HS-5 (cell line): ENCODE results near the gene LUC7L.
"Not testable (repeated sequence)": the region's sequence is repeated elsewhere in the genome, so short reads cannot be mapped to it uniquely, and the experiment has no call there.

ENCODE experiments used
- DNase-seq: peaks from one replicate; pipeline ENCODE4 v3.0.0-alpha.2; 2012; ENCODE audit warnings: low read depth

The LUC7L gene

DNA sequence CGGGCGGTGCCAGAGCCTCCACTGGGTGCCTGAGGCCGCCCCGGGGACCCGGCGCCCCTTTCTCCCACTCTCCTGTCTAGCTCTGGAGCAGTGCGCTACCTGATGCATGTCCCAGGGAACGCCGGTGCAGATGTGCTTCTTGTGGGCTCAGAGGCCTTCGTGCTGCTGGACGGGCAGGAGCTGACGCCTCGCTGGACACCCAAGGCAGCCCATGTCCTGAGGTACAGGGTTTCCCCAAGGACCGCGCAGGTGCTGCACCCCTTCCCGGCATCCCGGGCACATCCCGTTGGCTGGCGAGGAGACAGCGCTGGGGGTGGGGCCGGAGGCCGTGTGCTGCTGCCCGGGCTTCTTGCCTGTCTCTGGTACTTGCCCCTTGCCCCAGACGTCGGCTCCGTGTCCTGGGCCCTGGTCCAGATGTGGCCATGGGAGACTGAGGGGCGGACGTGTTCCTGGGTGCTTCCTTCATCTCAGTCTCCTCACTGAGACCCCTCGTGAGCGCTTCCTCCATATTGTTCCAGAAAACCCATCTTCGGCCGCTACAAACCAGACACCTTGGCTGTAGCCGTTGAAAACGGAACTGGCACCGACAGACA, 34.0 kb upstream of the LUC7L start:
- DNase-seq: no peak

DNA sequence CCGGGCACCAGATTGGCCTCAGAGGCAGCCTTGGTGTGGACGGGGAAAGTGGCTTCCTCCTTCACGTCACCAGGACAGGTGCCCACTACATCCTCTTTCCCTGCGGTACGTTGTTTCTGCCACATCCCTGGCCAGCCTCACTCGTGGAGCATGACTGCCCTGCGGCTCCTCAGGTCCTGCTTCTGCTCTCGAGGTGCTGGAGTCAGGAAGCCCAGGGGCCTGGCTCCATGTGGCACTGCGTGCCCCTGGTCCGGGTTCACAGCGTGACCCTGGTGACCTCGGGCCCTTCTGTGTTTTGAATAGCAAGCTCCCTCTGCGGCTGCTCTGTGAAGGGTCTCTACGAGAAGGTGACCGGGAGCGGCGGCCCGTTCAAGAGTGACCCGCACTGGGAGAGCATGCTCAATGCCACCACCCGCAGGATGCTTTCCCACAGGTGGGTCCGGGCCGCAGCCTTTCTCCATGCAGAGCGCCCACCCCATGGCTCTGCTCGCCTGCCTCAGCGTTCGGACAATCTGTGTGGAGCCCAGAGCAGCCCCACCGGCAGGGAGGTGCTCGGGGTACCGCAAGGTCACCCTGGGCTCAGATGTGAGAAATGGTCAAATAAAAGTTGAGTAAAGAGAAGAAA, 33.0 kb upstream of the LUC7L start:
- DNase-seq: no peak

DNA sequence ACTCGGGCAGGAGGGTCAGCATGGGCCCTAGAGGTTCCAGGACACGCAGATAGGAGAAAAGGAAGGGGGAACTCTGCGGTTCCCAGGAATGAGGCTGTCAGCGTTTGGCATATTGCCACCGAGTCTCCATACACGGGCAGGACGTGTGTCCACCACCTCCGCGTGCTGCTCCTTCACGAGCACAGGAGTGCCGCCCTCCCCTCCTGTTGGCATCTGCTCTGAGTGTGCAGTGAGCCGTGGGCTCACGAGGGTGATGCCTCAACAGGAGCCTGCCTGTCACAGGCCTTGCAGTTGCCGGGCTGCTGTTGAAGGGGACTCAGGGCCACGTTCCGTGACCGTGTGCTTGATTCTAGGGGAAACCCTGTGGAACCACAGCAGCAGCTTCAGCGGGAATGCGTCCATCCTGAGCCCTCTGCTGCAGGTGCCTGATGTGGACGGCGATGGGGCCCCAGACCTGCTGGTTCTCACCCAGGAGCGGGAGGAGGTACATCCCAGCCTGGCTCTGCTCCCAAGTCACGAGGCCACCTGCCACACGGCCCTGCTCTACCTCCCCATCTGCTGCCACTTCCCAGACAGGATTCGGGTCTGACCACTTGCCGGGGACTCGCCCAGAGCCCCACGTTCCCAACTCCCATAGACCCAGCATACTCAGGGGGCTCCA, 31.9 kb upstream of the LUC7L start:
- no peak for DNase-seq

GRCh38 chr16:260326-260725, 31.1 kb upstream of the LUC7L start:
- no peak for DNase-seq

GRCh38 chr16:259814-260253, 30.6 kb upstream of the LUC7L start:
- DNase-seq: no peak

GRCh38 chr16:259226-259625, 30.0 kb upstream of the LUC7L start:
- DNase-seq: no peak

GRCh38 chr16:258091-258490, 28.8 kb upstream of the LUC7L start:
- not testable (repeated sequence) for DNase-seq

GRCh38 chr16:255183-255582, 25.9 kb upstream of the LUC7L start:
- DNase-seq: no peak

DNA sequence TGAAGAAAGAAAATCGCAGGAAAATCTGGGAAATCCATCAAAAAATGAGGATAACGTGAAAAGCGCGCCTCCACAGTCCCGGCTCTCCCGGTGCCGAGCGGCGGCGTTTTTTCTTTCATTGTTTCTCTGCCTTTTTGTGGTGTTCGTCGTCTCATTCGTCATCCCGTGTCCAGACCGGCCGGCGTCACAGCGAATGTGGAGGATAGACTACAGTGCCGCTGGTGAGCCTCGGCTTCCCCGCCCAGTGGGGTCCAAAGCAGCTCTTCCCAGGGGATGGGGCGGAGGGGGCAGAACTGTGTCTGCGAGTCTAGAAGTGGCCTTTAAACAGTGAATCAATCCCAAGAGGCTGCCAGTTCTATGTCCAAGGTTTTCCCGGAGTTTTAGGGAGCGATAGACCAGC, 25.2 kb upstream of the LUC7L start:
- DNase-seq: no peak

GRCh38 chr16:253833-254232, 24.6 kb upstream of the LUC7L start:
- no peak for DNase-seq

DNA sequence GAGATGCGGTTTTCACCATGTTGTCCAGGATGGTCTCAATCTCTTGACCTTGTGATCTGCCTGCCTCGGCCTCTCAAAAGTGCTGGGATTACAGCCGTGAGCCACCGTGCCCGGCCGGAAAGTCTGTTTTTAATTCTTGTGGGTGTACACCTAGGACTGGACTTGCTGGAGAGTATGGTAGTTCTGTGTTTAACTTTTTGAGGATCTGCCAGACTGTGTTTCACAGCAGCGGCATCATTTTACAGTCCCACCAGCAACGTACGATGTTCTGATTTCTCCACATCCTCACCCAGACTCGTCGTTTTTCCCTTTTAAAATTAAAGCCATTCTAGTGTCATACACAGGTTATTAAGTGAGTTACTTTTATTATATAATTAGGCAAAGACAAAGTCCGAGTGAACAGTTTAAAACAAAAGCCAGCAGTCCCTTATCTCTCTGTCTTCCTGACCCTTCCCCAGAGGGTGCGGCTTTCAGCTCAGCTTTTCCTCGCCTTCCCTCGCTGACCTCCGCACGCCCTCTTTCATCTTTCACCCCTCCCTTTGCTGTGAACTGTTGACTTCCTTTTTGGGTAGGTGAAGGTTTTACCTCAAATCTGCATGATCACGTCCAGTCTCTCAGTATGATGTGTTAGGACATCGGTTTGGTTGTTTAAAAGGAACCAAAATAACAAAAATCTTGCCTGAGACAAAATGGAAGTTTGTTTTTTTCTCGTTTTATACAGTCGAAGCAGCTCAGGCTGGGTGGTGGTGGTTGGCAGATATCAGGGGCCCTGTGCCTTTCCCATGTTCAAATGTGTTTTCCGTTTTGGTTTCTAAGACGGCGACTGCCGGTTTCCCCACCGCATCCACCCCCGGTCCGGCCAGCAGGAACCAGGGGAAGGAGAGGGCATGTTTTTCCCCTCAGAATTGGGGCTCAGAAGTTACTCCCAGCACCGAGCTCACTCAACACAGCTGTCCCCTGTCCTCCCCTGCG, 23.4 kb upstream of the LUC7L start:
- DNase-seq: no peak

GRCh38 chr16:249431-249830, 20.2 kb upstream of the LUC7L start:
- DNase-seq: no peak

GRCh38 chr16:247027-247426, 17.8 kb upstream of the LUC7L start:
- no peak for DNase-seq

- no peak for DNase-seq
Measured at GRCh38 chr16:245105-245504, 15.9 kb upstream of the LUC7L start.

GRCh38 chr16:243348-243747, 14.1 kb upstream of the LUC7L start:
- DNase-seq: no peak

- no peak for DNase-seq
Measured at GRCh38 chr16:242281-242680, 13.0 kb upstream of the LUC7L start.

DNA sequence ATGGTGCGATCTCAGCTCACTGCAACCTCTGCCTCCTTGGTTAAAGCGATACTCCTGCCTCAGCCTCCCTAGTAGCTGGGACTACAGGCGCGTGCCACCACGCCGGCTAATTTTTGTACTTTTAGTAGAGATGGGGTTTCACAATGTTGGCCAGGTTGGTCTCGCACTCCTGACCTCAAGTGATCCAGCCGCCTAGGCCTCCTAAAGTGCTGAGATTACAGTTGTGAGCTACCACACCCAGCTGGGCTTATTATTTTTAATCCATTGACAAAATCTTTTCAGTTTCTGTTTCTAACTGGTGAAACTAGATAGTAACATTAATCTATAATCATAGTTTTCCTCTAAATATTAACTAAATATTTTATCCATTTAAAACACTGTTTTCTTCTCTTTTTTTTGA, 11.3 kb upstream of the LUC7L start:
- no peak for DNase-seq

GRCh38 chr16:239948-240277, 10.7 kb upstream of the LUC7L start:
- DNase-seq: no peak

- DNase-seq: peak; percentile 70
Measured at GRCh38 chr16:234468-235305, 5.4 kb upstream of the LUC7L start, which contains the start of gene FAM234A. Gene FAM234A (plus strand): TSS chr16:234821. CDS start chr16:254414, 19,593 bp downstream.

DNA sequence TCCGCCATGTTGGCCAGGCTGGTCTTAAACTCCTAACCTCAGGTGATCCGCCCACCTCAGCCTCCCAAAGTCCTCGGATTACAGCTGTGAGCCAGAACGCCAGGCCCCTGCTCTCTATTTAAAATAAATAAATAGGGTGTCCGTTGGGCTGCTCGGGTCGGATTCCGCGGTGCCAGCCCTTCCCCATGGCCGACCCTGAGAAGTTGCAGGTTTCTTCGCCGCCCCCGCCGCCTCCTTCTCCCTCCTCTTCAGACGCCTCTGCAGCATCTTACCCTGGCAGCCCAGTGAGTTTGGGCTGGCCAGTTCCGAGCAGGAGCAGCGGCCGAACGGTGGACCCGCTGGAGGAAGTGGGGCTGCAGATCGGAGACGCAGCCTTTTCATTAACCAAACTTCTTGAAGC, 1.7 kb upstream of the LUC7L start:
- DNase-seq: no peak

DNA sequence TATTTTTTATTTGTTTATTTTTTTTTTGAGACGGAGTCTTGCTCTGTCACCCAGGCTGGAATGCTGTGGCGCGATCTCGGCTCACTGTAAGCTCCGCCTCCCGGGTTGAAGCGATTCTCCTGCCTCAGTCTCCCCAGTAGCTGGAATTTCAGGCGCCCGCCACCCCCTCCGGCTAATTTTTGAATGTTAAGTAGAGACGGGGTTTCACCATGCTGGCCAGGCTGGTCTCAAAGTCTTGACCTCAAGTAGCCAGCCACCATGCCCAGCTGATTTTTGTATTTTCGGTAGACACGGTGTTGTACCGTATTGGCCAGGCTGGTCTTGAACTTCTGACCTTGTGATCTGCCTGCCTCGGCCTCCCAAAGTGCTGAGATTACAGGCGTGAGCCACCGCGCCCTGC, 1.1 kb upstream of the LUC7L start:
- DNase-seq: not testable (repeated sequence)
